Tibial nerve (tissue), 4 donors: Measurements from ENCODE around the gene QPCTL. TPM values are rescaled to one million over a fixed set of nuclear protein-coding genes. Genes with fewer than 3 reads are reported as not detected.

Source experiments
- DNase-seq, 2 donors: peaks; one replicate each; pipeline ENCODE4 v3.0.0-alpha.2; 2019; ENCODE audit warnings: low spot score in 2 of 2
- H3K27ac ChIP-seq, 4 donors: fragments of 200-600 bp; sonication (generic) in 3 of 4; one replicate each; pipeline ENCODE4 v1.5.1; 2017 to 2019; ENCODE audit warnings: mild to moderate bottlenecking in 1 of 4
- H3K27me3 ChIP-seq, 2 donors: fragments of 200-600 bp; sonication (generic) in 1 of 2; one replicate each; pipeline versions ENCODE4 v1.5.1 to v1.6.0; 2017 to 2019
- H3K36me3 ChIP-seq, 3 donors: fragments of 200-600 bp; sonication (generic); one replicate each; pipeline ENCODE4 v1.5.1; 2018 to 2019
- H3K4me1 ChIP-seq, 4 donors: fragments of 200-600 bp; sonication (generic) in 3 of 4; one replicate each; pipeline ENCODE4 v1.5.1; 2017 to 2019
- H3K4me3 ChIP-seq, 4 donors: fragments of 200-600 bp; sonication (generic) in 3 of 4; one replicate each; pipeline ENCODE4 v1.5.1; 2017 to 2019; ENCODE audit warnings: mild to moderate bottlenecking in 1 of 4, moderate library complexity in 1 of 4
- H3K9me3 ChIP-seq, 4 donors: fragments of 200-600 bp; sonication (generic) in 3 of 4; one replicate each; pipeline ENCODE4 v1.5.1; 2017 to 2019
- EP300 ChIP-seq, 2 donors: sonication (generic); formaldehyde crosslinking; IDR thresholded peaks; one replicate each; pipeline ENCODE4 v1.6.1; 2017; ENCODE audit warnings: antibody characterized with exemption in 2 of 2, mild to moderate bottlenecking in 1 of 2
- POLR2A ChIP-seq, 2 donors: fragments of 450-650 bp; IDR thresholded peaks; one replicate each; pipeline ENCODE4 v1.6.1; 2017; ENCODE audit warnings: antibody characterized with exemption in 2 of 2, mild to moderate bottlenecking in 2 of 2, moderate library complexity in 2 of 2
- WGBS, 2 donors: methylation state at CpG; one replicate each; pipeline ENCODE4 v1.1.5; 2018; 5-methylcytosine and 5-hydroxymethylcytosine counted together
- total RNA-seq, 4 donors: library from RNA; depleted of rRNA; stranded (reverse); fragments of >200 nt; gene quantifications; one replicate each; pipeline ENCODE4 v1.1.0, GENCODE V29; 2016
- TF ChIP-seq, protein P1 (sequence below), 5 experiments: fragments of 200-600 bp in 3 of 5; fragments of 450-650 bp in 2 of 5; sonication (generic) in 3 of 5; IDR thresholded peaks; one replicate each; pipeline ENCODE4 v1.5.1; 2016 to 2019; ENCODE audit warnings: antibody characterized with exemption in 5 of 5, mild to moderate bottlenecking in 3 of 5, moderate library complexity in 2 of 5

Gene QPCTL
- total RNA-seq, 4 donors from 2014 or later: 5.9 to 13.2 (median 10.5) TPM

DNA sequence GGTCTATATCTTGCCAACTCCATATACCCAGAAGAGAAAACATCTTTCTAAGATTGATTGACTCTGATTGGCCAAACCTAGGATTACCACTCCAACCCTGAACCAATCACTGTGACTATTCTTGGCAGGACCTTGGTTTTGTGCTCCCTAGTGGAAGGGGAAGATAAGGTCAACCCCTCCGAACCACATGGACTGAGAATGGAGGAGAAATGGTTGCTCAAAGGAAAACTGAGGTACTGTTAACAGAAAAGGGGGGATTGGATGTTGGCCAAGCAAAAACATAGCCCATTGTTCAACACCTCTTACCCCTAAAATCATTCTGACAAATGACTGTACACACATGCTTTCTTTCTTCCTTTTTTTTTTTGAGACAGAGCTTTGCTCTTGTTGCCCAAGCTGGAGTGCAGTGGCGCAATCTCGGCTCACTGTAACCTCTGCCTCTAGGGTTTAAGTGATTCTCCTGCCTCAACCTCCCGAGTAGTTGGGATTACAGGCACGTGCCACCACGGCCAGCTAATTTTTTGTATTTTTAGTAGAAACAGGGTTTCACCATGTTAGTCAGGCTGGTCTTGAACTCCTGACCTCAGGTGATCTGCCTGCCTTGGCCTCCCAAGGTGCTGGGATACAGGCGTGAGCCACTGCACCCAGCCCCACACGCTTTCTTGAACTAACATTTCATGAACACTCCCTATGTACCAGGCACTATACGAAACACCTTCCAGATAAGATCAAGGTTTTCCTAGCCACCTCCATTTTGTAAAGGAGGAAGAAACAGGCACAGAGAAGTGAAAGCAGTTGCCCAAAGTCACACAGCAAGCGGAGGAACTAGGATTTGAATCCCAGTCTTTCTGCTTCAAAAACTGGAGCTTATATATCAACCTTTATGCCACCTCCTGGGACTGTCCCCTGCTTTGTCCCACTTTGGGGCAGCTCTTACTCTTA lies 47.3 kb downstream of the QPCTL start:
- no peak for DNase-seq
- Histone ChIP-seq H3K27me3 (peaks cover 0 to 1% of the 10 kb centered on the region in 2 donors), H3K9me3 (no peaks in the 10 kb centered on the region), H3K36me3 (no peaks in the 10 kb centered on the region), H3K4me3 (no peak overlapping the region), H3K27ac (no peak overlapping the region), H3K4me1 (no peaks in the 10 kb centered on the region)
- TF ChIP-seq POLR2A (IDR thresholded peaks at IDR 0.05) (no peak), EP300 (IDR thresholded peaks at IDR 0.05) (no peak)
- TF ChIP-seq, protein P1, sequence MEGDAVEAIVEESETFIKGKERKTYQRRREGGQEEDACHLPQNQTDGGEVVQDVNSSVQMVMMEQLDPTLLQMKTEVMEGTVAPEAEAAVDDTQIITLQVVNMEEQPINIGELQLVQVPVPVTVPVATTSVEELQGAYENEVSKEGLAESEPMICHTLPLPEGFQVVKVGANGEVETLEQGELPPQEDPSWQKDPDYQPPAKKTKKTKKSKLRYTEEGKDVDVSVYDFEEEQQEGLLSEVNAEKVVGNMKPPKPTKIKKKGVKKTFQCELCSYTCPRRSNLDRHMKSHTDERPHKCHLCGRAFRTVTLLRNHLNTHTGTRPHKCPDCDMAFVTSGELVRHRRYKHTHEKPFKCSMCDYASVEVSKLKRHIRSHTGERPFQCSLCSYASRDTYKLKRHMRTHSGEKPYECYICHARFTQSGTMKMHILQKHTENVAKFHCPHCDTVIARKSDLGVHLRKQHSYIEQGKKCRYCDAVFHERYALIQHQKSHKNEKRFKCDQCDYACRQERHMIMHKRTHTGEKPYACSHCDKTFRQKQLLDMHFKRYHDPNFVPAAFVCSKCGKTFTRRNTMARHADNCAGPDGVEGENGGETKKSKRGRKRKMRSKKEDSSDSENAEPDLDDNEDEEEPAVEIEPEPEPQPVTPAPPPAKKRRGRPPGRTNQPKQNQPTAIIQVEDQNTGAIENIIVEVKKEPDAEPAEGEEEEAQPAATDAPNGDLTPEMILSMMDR (IDR thresholded peaks at IDR 0.05): no peak
- WGBS, 2 donors: 86 to 87% methylated on average over 10 of the region's 10 CpGs

DNA sequence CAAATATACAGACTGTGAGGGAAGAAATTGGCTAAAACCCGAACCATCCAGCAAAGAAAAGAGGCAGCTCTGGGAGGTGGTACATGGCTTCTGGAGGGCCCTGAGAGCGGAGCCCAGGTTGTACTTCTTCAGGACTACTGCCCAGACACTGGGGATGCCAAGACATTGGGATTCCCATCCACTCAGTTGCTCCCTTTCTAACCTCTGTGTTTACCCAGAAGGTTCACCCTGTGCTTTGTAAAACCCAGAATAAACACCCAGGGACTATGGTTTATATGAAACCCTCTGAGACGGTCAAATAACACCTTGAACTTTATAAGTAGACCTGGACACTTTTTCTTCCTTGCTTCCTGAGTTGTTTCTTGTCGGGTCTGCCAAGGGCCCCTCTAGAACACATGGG lies 50.5 kb downstream of the QPCTL start:
- no peak overlapping the region for H3K27ac ChIP-seq
- H3K9me3 ChIP-seq: no peaks in the 10 kb centered on the region
- WGBS, 2 donors: 68 to 69% methylated on average over 4 of the region's 4 CpGs
- H3K27me3 ChIP-seq: peaks cover 0 to 4% of the 10 kb centered on the region in 2 donors
- no peak for DNase-seq
- TF ChIP-seq, protein P1 (IDR thresholded peaks at IDR 0.05): no peak
- no peak for TF ChIP-seq POLR2A (IDR thresholded peaks at IDR 0.05)
- no peak for TF ChIP-seq EP300 (IDR thresholded peaks at IDR 0.05)
- no peak overlapping the region for H3K4me3 ChIP-seq
- H3K4me1 ChIP-seq: no peaks in the 10 kb centered on the region
- no peaks in the 10 kb centered on the region for H3K36me3 ChIP-seq

GRCh38 chr19:45745606-45746005 lies 53.1 kb downstream of the QPCTL start:
- DNase-seq: no peak
- Histone ChIP-seq H3K27me3 (peaks cover 0 to 4% of the 10 kb centered on the region in 2 donors), H3K36me3 (no peaks in the 10 kb centered on the region), H3K4me1 (no peaks in the 10 kb centered on the region), H3K27ac (no peak overlapping the region), H3K9me3 (no peaks in the 10 kb centered on the region), H3K4me3 (no peak overlapping the region)
- TF ChIP-seq, protein P1 (IDR thresholded peaks at IDR 0.05): no peak
- no peak for TF ChIP-seq POLR2A (IDR thresholded peaks at IDR 0.05)
- no peak for TF ChIP-seq EP300 (IDR thresholded peaks at IDR 0.05)
- WGBS, 2 donors: 78 to 84% methylated on average over 6 of the region's 6 CpGs

- 52 to 65% methylated on average over 5 of the region's 5 CpGs for WGBS, 2 donors
- H3K4me1 ChIP-seq: no peaks in the 10 kb centered on the region
- H3K27ac ChIP-seq: no peak overlapping the region
These were observed 54.4 kb downstream of the QPCTL start for GRCh38 chr19:45746866-45747265.

More at GRCh38 chr19:45746866-45747265, 54.4 kb downstream of the QPCTL start:
- H3K4me3 ChIP-seq: no peak overlapping the region
- H3K36me3 ChIP-seq: no peaks in the 10 kb centered on the region
- H3K27me3 ChIP-seq: peaks cover 0 to 4% of the 10 kb centered on the region in 2 donors
- no peak for DNase-seq
- H3K9me3 ChIP-seq: no peaks in the 10 kb centered on the region
- TF ChIP-seq, protein P1 (IDR thresholded peaks at IDR 0.05): no peak
- TF ChIP-seq EP300 (IDR thresholded peaks at IDR 0.05) (no peak), POLR2A (IDR thresholded peaks at IDR 0.05) (no peak)
